ENCODE measurements around the gene RASGRP2. TPM values are rescaled to one million over a fixed set of nuclear protein-coding genes. Genes with fewer than 3 reads are reported as not detected.
A peak's percentile ranks its signal among the peaks of the same experiment; 100 is the strongest.

RASGRP2 gene
- polyA plus RNA-seq (ENCODE audit: insufficient read length in 4 of 4) = 1 to 10 TPM; 3.2 to 7.8 (median 4.5) TPM

- no peak for DNase-seq (ENCODE audit: low read depth in 4 of 4, low spot score in 2 of 4)
Measured at GRCh38 chr11:64743591-64744543, at the start of gene RASGRP2. Gene RASGRP2, minus strand, starts transcription at chr11:64744142. Its CDS starts 1,276 bp downstream, at chr11:64742866.

GRCh38 chr11:64792482-64792881 lies 48.5 kb upstream of the RASGRP2 start:
- DNase-seq (ENCODE audit: low read depth in 4 of 4, low spot score in 2 of 4) = no peak

GRCh38 chr11:64791781-64792291 lies 47.9 kb upstream of the RASGRP2 start:
- no peak for DNase-seq (ENCODE audit: low read depth in 4 of 4, low spot score in 2 of 4)

GRCh38 chr11:64790205-64791095 lies 46.5 kb upstream of the RASGRP2 start:
- no peak for DNase-seq (ENCODE audit: low read depth in 4 of 4, low spot score in 2 of 4)

- no peak for DNase-seq (ENCODE audit: low read depth in 4 of 4, low spot score in 2 of 4)
Measured at GRCh38 chr11:64789331-64790204, 45.6 kb upstream of the RASGRP2 start.

- DNase-seq (ENCODE audit: low read depth in 4 of 4, low spot score in 2 of 4) = no peak
Measured at GRCh38 chr11:64788321-64789215, 44.6 kb upstream of the RASGRP2 start.

- no peak for DNase-seq (ENCODE audit: low read depth in 4 of 4, low spot score in 2 of 4)
Measured at GRCh38 chr11:64787526-64788320, 43.8 kb upstream of the RASGRP2 start.

- no peak for DNase-seq (ENCODE audit: low read depth in 4 of 4, low spot score in 2 of 4)
Measured at GRCh38 chr11:64786308-64786707, 42.4 kb upstream of the RASGRP2 start.

GRCh38 chr11:64784813-64785581 lies 41.1 kb upstream of the RASGRP2 start:
- DNase-seq (ENCODE audit: low read depth in 4 of 4, low spot score in 2 of 4) = no peak

- DNase-seq (ENCODE audit: low read depth in 4 of 4, low spot score in 2 of 4) = peak; percentile 99 to 100 (median 100)
Measured at GRCh38 chr11:64778473-64779298, 34.7 kb upstream of the RASGRP2 start, which contains the start of gene SF1. Gene SF1, minus strand, starts transcription at chr11:64778542. Its CDS starts 150 bp downstream, at chr11:64778392.

- DNase-seq (ENCODE audit: low read depth in 4 of 4, low spot score in 2 of 4) = no peak
Measured at GRCh38 chr11:64778223-64778472, 34.2 kb upstream of the RASGRP2 start.

- DNase-seq (ENCODE audit: low read depth in 4 of 4, low spot score in 2 of 4) = peak in 2 of 4 donors; percentile 76 to 78
Measured at GRCh38 chr11:64777449-64778222, 33.7 kb upstream of the RASGRP2 start.

- no peak for DNase-seq (ENCODE audit: low read depth in 4 of 4, low spot score in 2 of 4)
Measured at GRCh38 chr11:64776875-64777274, 32.9 kb upstream of the RASGRP2 start.

GRCh38 chr11:64776425-64776824 lies 32.5 kb upstream of the RASGRP2 start:
- DNase-seq (ENCODE audit: low read depth in 4 of 4, low spot score in 2 of 4) = no peak

GRCh38 chr11:64774144-64774543 lies 30.2 kb upstream of the RASGRP2 start:
- no peak for DNase-seq (ENCODE audit: low read depth in 4 of 4, low spot score in 2 of 4)

All from left renal cortex interstitium (tissue), 4 donors.